Effector CD4-positive, alpha-beta T cell (primary cell): ENCODE results near the gene SMYD3.
"Not testable (repeated sequence)": the region's sequence is repeated elsewhere in the genome, so short reads cannot be mapped to it uniquely, and the experiment has no call there.

Experiments
- DNase-seq: peaks from one replicate; pipeline ENCODE4 v3.0.0-alpha.2; 2020

The SMYD3 gene

DNA sequence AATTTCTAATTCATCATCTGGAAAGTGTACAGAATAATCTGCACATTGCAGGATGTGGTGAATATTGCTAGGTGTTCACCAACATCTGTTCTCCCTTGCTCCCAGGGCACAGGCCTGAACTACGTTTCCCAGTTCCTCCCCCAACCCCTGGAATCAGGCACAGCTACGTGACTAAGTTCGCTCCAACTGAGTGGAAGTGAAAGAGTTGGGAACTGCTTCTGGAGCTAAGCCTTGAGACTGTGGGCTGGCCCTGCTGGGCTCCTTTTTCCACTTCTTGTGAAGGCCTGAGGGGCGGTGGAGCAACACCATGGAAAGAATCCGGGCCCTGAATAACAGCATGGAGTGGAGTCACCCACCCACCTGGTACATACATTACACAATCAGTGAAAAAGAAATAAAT, 534.6 kb downstream of the SMYD3 start:
- DNase-seq = no peak

DNA sequence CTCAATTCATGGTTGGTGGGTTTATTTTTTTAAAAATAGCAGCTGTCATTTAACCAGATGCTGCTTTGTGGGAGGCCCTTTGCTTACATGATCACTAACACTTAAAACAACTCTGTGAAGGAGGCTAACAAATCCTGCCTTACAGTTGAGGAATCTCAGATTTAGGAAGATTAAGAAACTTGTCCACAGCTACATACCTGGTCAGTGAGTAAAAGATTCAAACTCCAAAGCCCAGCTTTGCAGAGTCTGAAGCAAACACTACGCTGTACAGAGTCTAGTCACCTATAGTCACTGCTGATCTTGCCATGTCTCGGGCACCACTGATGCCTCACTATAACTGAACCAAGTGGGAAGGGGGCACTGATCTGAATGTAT, 535.4 kb downstream of the SMYD3 start:
- no peak for DNase-seq

DNA sequence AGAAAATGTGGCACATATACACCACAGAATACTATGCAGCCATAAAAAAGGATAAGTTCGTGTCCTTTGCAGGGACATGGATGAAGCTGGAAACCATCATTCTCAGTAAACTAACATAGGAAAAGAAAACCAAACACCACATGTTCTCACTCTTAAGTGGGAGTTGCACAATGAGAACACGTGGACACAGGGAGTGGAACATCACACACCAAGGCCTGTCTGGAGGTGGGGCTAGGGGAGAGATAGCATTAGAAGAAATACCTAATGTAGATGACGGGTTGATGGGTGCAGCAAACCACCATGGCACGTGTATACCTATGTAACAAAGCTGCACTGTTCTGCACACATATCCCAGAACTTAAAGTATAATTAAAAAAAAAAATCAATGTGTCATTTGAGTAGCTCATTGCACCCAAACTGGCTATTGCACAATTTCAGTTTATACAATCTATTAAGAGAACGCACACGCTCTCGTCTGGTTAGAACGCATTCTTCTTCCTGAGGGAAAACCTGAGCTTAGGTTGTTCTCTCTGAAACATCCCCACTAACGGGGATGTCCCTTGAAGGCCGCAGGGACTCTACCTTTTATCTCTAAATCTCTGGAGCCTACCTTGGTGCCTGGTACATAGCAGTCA, 535.9 kb downstream of the SMYD3 start:
- DNase-seq = not testable (repeated sequence)

DNA sequence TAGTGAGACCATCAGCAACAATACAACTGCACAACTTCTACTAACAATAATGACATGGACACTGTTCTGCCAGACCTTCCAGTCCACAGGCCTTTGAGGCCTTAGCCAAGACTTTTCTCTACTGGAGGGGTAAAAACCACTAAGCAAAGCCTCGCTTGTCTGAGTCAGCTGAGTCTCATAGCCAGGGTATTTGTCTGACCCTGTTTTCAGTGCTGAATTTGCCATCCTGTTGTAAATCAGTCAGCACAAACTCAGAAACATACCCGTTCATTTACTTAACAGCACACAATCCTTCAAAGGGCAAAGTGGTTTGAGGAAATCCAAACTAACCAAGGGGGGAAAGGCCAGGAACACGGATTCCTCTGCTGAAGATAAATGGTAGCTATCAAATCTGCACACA, 537.8 kb downstream of the SMYD3 start:
- no peak for DNase-seq

DNA sequence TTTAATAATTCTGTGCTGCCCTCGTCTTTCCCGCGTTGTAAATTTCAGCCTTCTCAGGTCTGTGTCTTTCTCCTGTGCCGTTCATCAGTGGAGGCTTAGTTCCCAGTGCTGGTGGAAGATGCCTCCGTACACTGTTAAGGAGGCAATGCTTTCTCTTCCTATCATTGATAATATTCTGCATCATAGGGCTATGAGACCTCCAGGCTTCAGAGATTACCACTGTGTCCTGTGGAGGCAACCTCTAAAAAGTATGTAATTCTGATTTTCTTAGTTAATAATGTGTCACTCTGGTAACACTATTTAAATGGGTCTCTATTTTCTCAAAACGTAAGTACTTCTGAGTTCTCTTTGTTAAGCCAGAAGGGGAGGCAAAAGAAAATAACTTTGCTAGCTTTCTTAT, 538.3 kb downstream of the SMYD3 start:
- DNase-seq = no peak

DNA sequence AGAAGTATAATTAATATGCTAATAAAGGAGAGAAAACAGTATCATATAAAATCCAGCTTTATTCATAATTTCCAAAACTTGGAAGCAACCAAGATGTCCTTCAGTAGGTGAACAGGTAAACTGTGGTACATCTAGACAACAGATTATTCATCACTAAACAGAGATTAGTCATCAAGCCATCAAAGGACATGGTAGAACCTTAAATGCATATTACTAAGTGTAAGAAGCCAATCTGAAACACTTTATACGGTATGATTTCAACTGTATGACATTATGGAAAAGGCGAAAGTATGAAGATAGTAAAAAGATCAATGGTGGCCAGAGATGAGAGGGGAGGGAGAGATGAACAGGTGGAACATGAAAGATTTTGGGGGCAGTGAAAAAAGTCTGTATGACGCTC, 541.7 kb downstream of the SMYD3 start:
- no peak for DNase-seq

DNA sequence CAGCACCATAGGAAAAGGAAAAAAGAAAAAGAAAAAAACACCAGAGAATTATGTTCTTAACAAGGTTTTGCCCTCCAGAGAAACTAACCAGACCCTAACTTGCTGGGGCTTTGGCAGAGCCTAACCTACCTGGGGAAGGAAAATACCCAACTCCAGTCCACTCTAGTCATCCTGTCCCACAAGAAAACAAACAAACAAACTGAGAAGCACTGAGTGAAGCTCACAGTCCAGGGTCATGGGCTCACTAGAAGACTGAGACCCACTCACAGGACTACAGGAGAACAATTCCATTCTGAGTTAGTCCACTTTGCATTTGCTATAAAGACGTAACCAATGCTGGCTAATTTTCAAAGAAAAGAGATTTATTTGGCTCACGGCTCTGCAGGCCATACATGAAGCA, 543.4 kb downstream of the SMYD3 start:
- DNase-seq = no peak

DNA sequence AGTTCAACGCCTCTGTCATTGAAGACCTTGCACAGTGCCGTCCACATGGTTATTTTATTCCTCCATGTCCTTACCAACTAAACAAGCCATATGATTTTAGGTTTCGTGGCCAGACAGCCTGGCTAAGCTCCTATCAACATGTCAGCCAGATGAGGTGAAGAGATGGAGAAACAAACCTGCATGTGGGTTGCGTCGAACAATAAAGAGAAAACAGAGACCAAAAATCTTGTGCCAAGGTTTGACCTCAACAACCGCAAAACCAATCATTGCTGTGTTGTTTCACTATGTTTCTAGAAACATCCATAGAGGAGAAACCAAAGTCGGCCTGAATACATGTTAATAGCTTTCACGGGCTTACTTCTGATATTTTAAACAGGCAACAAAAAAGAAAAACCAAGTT, 544.6 kb downstream of the SMYD3 start:
- no peak for DNase-seq

DNA sequence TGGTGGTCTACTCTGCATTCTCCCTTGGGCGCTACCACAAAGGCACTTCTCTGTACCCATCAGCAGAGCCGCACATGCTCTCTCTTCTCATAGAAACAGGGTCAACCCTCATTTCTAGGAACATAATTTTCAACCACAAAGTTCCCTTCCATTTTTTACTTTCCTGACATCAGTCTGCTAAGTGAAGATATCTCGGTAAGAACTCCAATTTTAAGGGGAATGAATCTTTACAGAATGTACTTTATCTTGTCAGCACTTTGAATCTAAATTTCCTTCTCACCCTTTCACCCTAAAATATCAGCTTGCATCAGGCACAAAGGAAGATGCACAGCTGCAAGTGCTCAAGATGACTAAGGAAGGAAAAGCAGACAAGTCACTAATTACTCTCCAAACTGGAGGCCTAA, 545.9 kb downstream of the SMYD3 start:
- no peak for DNase-seq

DNA sequence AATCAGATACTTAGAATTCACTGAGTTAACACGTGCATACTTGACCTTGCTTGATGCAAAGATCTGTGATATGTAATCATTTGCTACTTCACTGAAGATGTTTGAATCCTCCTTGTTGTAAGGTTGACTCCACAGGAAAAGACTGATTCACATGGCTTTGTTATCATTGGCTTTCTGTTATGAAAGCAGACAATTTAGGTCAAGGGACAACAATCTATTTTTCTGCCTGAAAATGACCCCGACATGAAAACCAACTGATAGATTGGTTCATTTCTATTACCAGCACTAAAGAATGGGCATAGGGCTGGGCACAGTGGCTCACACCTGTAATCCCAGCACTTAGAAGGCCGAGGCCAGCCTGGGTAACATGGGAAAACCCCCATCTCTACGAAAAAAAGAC, 546.9 kb downstream of the SMYD3 start:
- DNase-seq = no peak

DNA sequence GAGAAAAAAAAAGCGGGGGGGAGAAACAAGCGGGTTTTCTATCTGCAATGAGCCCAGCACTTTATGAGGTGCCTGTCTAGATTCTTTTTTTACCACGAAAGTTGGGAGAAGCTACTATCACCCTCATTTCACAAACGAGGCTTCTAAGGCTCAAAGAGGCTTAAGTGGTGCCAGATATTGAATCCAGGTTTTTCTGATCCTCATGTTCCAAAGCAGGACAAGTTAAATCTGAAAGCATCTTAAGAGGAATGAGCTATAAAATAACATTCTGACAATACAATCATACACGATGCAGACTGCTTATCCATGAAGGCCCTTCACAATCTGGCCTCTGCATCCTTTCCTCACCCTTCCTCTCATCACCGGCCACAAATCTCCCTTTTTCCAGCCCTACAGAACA, 549.1 kb downstream of the SMYD3 start:
- DNase-seq = no peak

DNA sequence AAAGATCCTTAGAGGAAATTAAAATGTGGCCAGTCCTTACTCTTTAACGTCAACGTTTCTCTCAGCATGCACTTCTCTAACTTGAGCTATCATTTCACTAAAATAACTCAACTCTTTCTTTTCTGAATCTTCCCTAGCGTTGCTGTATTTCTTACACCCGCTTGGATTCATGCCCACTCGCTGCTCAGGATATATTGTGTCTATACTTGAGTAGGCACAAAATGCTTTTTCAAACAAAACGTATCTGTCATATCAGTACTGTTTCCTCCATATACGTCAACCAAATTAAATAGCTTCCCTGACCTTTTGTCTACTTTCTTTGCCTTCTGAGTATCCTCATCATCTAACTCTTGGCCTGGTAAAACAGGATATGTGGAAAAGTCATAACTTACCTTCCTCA, 549.7 kb downstream of the SMYD3 start:
- no peak for DNase-seq

DNA sequence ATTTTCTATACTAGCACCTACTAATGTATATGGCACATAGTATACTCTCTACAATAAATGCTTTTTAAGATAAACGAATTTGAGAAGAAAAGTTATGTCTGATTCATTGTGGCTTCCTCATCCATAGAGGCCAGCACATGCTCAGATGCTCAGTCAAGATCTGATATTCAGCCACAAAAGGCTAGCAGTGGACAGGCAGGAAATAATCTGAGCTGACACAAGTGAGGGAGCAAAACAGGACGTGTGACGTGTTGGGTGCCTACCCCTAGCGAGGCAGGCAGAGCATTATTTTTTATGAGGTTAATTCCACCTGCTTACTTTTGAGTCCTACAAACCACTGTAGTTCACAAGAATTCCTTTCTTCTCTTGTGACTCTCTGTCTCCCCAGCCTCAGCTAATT, 550.9 kb downstream of the SMYD3 start:
- peak; percentile 28 for DNase-seq

DNA sequence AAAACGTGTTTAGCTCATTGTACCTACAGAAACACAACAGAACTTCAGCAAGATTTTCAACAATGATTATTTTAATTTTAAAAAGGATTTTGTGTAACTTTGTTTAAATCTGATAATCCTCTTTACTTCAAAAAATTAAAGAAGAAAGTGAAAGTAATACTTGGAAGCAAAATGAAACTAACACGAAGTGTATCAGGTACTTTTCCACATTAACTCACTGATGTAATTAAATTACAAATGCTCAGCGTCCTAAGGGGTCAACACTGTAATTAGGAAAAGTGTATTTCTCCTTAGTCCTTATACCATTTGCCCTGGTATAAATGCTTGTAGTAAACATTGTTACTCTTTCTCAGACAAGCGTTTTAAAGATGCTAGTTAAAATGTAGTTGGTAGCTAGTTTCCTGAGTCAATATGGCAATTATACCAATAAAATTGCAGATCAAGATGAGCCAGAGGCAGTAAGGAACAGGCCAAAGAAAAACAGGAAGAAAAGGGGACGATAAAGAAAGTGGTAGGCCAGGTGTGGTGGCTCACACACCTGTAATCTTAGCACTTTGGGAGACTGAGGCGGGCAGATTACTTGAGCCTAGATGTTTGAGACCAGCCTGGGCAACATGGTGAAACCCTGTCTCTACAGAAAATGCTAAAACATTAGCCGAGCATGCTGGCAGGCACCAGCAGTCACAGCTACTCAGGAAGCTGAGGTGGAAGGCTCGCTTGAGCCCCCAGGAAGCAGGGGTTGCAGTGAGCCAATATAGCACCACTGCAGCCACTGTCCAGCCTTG, 553.0 kb downstream of the SMYD3 start:
- DNase-seq = no peak

DNA sequence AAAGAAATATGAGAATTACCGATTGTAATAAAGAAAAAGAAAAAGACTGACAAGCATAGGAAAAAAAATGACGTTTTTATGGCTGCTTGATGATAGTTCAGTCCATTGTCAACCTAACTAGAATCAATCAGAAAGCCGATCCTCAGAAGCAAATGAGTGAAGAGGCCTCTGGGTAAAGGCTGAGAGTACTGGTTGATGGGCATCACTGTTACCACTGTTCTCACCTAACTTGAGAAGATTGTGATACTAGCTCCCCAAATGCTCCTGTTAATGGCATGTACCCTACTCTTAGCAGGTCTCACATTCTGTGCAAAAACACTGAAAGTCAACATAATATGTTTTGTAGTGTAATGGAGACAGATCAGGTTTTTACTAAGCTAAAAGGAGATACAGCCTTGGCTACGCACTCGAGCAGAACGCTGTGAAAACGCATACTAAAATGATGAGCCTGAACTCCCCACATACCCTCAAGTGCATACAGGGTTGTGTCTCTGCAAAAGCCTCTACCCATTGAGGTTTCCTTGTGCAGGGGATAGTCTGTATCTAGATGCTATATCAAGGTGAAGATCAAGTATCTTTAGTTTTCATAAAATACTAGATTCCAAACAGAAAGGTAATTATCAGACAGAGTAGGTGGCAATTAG, 554.6 kb downstream of the SMYD3 start:
- no peak for DNase-seq

DNA sequence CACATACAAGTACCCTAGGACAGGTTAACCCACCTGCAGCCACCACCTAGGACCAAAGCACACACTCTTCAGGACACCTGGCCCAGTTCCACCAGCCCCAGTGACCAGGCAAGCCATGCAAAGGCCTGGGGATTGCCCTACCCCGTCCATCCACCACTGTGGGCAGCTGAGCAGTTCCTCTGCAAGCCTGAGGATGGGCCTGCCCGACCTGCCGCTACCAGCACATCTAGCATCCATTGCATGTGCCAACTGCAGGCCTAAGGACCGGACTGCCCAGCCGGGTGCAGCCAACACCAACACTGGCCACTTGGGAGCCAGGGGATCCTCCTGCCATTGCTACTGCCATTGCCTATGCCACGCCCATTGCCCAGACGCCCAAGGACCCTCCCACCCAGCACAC, 558.3 kb downstream of the SMYD3 start:
- no peak for DNase-seq

DNA sequence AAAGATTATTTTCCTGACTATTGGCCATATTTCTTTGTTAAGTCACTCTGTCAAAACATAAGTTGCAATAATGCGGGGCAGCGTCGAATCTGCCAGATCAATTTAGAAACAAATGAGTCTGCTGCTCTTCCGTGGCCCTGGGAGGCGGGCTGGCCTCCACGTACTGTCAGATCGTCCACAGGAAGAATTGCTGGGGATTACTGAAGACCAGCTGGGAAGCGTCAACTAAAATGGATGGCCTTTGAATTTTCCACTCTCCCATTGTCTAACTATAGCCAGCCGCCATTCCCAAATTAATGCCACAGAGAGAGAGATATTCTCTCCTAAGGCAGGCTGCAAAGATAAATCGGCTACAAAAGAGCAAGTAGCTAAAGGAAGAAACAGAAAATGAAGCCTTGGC, 560.2 kb downstream of the SMYD3 start:
- no peak for DNase-seq

DNA sequence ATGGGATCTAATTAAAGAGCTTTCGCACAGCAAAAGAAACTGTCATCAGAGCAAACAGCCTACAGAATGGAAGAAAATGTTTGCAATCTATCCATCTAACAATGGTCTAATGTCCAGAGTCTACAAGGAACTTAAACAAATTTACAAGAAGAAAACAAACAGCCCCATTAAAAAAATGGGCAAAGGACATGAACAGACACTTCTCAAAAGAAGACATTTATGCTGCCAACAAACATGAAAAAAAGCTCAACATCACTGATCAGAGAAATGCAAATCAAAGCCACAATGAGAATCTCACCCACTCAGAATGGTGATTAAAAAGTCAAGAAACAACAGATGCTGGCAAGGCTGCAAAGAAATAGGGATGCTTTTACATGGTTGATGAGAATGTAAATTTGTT, 561.9 kb downstream of the SMYD3 start:
- not testable (repeated sequence) for DNase-seq

DNA sequence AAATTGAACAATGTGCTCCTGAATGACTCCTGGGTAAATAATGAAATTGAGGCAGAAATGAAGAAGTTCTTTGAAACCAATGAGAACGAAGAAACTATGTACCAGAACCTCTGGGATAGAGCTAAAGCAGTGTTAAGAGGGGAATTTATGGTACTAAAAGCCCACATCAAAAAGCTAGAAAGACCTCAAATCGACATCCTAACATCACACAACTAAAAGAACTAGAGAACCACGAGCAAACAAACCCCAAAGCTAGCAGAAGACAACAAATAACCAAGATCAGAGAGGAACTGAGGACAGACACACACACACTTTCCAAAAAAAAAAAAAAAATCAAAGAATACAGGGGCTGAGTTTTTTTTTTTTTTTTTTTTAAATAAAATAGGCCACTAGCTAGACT, 564.2 kb downstream of the SMYD3 start:
- DNase-seq = no peak

DNA sequence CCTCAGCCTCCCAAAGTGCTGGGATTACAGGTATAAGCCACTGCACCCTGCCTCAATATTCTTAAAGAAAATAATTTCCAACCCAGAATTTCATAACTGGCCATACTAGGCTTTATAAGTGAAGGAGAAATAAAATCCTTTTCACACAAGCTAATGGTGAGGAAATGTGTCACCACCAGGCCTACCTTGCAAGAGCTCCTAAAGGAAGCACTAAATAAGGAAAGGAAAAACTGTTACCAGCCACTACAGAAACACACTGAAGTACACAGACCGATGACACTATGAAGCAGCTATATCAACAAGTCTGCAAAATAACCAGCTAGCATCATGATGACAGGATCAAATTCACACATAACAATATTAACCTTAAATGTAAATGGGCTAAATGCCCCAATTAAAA, 565.3 kb downstream of the SMYD3 start:
- DNase-seq = not testable (repeated sequence)

DNA sequence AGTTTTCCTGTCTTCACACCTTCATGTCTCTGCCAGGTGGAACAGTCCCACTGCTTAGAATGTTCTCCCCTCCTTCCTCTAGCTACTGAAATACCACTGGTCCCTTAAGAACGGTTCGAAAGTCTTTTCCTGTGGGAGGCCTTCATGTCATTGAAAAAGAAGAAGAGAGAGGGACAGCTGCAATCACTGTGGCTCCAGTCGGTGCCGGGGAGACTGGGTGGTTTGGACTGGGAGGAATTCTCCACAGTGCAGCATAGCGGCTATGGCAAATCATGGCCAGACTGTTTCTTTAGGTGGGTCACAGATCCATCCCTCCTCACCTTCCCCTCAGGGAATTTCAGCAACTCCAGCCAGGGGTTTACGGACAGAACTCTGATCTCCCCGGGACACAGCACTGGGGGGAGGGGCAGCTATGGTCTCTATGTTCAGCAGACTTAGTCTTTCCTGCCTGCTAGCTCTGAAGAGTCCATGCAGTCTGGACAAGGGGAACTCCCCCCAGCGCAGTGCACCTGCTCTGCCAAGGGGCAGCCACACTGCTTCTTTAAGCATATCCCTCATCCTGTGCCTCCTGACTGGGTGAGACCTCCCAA, 567.2 kb downstream of the SMYD3 start:
- no peak for DNase-seq

DNA sequence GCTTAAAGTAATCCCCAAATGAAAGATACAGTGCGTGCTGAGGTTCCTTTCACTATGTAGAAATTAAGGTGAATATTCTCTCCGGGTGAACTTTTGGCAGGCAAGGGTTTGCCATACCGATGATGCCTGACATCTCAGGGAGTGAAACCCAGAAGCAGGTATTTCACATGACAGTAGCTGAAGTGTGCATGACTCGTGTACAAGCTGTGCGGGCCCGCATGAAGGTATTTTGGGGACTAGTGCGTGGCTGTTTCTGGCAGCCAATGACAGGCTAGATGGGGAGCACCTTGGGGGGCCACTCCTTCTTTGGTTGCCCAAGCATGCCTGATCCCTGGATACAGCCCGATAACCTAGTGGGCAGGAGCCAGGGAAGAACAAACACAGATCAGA, 569.0 kb downstream of the SMYD3 start:
- DNase-seq = no peak

DNA sequence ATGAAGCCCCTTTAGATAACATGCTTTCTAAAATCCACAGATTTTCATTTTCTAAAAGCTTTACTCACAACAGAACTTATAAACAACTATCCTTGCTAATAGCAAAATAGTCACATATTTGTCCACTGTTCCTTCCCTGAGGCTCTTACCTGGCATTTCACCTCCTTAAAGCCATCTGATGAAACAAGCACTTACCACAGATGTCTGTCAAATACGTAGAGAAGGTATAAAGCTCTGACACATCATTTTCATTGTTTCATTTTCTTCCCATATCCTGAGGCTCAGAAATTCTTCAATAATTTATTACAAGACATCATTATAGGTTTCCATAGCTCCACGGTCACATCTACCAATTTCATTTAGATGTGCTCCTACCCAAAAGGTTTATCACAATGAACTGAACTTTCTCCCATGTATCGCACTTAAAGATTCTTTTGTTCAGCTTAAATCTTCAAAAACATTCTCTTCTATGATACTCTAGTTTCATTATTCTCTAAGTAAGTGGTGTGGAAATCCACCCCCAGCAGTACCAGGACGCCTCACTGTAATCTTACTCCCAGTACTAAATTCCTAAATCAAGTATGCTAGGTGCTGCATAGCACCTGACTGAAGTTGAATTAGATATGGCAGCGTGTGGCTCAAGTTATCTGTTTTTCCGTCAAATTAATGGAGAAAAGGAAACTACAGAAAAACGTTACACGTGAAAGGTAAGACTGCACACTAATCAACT, 569.6 kb downstream of the SMYD3 start:
- no peak for DNase-seq
